ENCODE measurements around the gene ARID1B.

GRCh38 chr6:157188213-157188612 lies 411.0 kb downstream of the ARID1B start:
- TF ChIP-seq CTCF (IDR thresholded peaks at IDR 0.05; ENCODE audit: low read length) (no peak), EZH2 (IDR thresholded peaks at IDR 0.05; ENCODE audit: borderline replicate concordance, low read length) (no peak)

All from OCI-LY1 (cell line).